Calu3 (cell line): ENCODE results near the gene OR6B1. TPM values are rescaled to one million over a fixed set of nuclear protein-coding genes. Genes with fewer than 3 reads are reported as not detected.

Experiments
- BruUV-seq: library from RNA; stranded (reverse); fragments of 400-500 nt; replicated peaks from 2 replicates; lab custom pipeline; 2021; lab: Mats Ljungman, UMichigan
- CTCF ChIA-PET: fragments of 300-600 bp; sonication (Branson Sonifier 250); formaldehyde crosslinking; loops from one replicate; lab custom pipeline; 2022; ENCODE audit warnings: antibody characterized with exemption; lab: Charles Lee
- DNase-seq: peaks from one replicate; pipeline ENCODE4 v3.0.0; 2022
- H3K27ac Mint-ChIP-seq: one replicate; pipeline ENCODE4 v1.8.0; 2022; ENCODE audit warnings: mixed read lengths; ENCODE audit not compliant: unreplicated experiment
- H3K27me3 Mint-ChIP-seq: one replicate; pipeline ENCODE4 v1.8.0; 2022; ENCODE audit warnings: mixed read lengths; ENCODE audit not compliant: unreplicated experiment
- H3K36me3 Mint-ChIP-seq: one replicate; pipeline ENCODE4 v1.8.0; 2022; ENCODE audit warnings: mild to moderate bottlenecking, moderate library complexity, mixed read lengths; ENCODE audit not compliant: insufficient read depth, unreplicated experiment
- H3K4me1 Mint-ChIP-seq: one replicate; pipeline ENCODE4 v1.8.0; 2022; ENCODE audit warnings: mild to moderate bottlenecking, low read depth, mixed read lengths; ENCODE audit not compliant: unreplicated experiment
- H3K4me3 Mint-ChIP-seq: one replicate; pipeline ENCODE4 v1.8.0; 2022; ENCODE audit warnings: mild to moderate bottlenecking, low read depth, moderate library complexity, mixed read lengths; ENCODE audit not compliant: unreplicated experiment
- H3K9me3 Mint-ChIP-seq: one replicate; pipeline ENCODE4 v1.8.0; 2022; ENCODE audit warnings: low read depth, mixed read lengths; ENCODE audit not compliant: unreplicated experiment
- intact Hi-C: fragments of 100-400 bp; cut with micrococcal nuclease; formaldehyde crosslinking; loops from one replicate; pipeline ENCODE4 v1.10.0; 2022; ENCODE audit not compliant: unreplicated experiment
- total RNA-seq: library from RNA; stranded (reverse); gene quantifications from 2 replicates; pipeline ENCODE4 v1.2.3, GENCODE V29; 2022
- TF ChIP-seq, protein P1 (sequence below): fragments of 200-600 bp; IDR thresholded peaks from one replicate; pipeline ENCODE4 v1.8.0; 2022; ENCODE audit warnings: antibody characterized with exemption; ENCODE audit not compliant: unreplicated experiment

Gene OR6B1
- total RNA-seq, 1 experiment from 2014 or later, result not detected

DNA sequence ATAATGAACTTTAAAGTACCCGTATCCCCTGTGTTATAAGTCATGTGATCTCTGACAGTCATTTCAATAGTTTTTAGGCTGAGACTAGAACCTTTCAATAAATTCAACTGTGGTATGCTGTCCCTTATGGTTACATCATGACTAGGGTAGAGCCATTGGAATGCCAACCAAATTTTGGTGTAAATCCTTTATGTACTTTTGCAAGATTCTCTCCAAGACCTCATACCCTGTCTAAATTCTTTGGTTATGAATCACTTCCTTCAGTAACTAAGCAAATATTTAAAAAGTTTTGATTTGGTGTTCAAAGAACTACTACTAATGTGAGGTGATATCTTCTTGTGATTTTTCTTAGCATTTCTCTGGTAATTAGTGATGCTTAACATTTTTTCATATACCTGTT, 20.8 kb upstream of the OR6B1 start:
- no TSS peak for BruUV-seq
- CTCF ChIA-PET, result interaction anchor here (0.6 kb wide), 1 partner anchor 32 kb away, joined by 5 read pairs; no protein-coding TSS in a partner anchor
- no peaks in the 10 kb centered on the region for H3K36me3 Mint-ChIP-seq
- peaks cover 3% of the 10 kb centered on the region for H3K9me3 Mint-ChIP-seq
- intact Hi-C loops, result no loop called here
- no peaks in the 10 kb centered on the region for H3K27me3 Mint-ChIP-seq
- H3K27ac Mint-ChIP-seq, result no peak overlapping the region
- TF ChIP-seq, protein P1, sequence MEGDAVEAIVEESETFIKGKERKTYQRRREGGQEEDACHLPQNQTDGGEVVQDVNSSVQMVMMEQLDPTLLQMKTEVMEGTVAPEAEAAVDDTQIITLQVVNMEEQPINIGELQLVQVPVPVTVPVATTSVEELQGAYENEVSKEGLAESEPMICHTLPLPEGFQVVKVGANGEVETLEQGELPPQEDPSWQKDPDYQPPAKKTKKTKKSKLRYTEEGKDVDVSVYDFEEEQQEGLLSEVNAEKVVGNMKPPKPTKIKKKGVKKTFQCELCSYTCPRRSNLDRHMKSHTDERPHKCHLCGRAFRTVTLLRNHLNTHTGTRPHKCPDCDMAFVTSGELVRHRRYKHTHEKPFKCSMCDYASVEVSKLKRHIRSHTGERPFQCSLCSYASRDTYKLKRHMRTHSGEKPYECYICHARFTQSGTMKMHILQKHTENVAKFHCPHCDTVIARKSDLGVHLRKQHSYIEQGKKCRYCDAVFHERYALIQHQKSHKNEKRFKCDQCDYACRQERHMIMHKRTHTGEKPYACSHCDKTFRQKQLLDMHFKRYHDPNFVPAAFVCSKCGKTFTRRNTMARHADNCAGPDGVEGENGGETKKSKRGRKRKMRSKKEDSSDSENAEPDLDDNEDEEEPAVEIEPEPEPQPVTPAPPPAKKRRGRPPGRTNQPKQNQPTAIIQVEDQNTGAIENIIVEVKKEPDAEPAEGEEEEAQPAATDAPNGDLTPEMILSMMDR, result no peak
- no peak overlapping the region for H3K4me3 Mint-ChIP-seq
- H3K4me1 Mint-ChIP-seq, result peaks cover 33% of the 10 kb centered on the region
- no peak for DNase-seq

DNA sequence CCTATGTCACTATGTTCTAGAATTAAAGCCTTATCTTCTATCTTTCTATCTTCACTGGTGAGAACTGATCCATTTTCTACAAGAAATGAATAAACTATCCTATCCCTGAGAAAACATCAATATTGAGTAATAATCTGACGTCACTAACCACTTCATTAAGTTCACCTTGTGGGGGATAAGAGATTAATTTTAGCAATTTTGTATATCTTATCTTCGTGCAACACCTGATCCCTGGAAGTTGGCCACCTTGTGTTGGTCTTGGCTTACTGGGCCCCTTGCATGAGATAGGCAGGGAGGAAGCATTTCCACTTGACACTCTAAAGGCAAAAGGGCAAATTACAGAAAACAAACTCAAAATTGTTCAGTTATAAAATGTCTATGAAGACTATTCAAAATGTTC, 20.1 kb upstream of the OR6B1 start:
- TF ChIP-seq, protein P1, result no peak
- no peak for DNase-seq
- Mint-ChIP-seq H3K27ac (peak overlapping the region; percentile 39), H3K27me3 (no peaks in the 10 kb centered on the region), H3K9me3 (peaks cover 3% of the 10 kb centered on the region), H3K36me3 (no peaks in the 10 kb centered on the region), H3K4me1 (peaks cover 27% of the 10 kb centered on the region), H3K4me3 (no peak overlapping the region)
- BruUV-seq, result no TSS peak
- CTCF ChIA-PET, result interaction anchor here (0.6 kb wide), 1 partner anchor 32 kb away, joined by 5 read pairs; no protein-coding TSS in a partner anchor
- intact Hi-C loops, result no loop called here

DNA sequence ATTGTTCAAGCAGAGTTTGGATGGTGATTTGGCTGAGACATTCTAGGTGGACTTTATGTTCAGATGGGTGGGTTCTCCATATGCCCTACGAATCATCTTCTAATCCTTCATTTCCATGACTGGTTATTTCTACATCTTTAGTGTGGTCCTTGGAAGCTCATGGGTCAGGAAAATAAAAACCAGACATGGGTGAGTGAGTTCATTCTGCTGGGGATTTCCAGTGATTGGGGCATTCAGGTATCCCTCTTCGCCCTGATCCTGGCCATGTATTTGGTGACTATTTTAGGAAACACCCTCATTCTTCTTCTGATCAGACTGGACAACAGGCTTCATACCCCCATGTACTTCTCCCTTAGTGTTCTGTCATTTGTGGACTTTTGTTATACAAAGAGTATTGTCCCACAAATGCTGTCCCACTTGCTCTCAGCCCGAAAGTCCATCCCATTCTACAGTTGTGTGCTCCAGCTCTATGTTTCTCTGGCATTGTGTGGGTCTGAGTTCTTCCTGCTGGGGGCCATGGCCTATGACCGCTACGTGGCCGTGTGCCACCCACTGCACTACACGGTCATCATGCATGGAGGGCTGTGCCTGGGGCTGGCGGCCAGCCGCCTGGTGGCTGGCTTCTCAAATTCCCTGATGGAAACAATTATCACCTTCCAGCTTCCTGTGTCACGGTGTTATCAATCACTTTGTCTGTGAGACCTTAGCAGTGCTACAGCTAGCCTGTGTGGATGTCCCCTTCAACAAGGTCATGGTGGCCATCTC, 19.2 kb upstream of the OR6B1 start:
- H3K4me1 Mint-ChIP-seq, result peaks cover 25% of the 10 kb centered on the region
- TF ChIP-seq, protein P1, result no peak
- no peaks in the 10 kb centered on the region for H3K36me3 Mint-ChIP-seq
- H3K27ac Mint-ChIP-seq, result peak overlapping the region; percentile 58
- H3K9me3 Mint-ChIP-seq, result peaks cover 3% of the 10 kb centered on the region
- CTCF ChIA-PET, result no interaction called here
- DNase-seq, result no peak
- no TSS peak for BruUV-seq
- intact Hi-C loops, result no loop called here
- H3K27me3 Mint-ChIP-seq, result no peaks in the 10 kb centered on the region
- no peak overlapping the region for H3K4me3 Mint-ChIP-seq

DNA sequence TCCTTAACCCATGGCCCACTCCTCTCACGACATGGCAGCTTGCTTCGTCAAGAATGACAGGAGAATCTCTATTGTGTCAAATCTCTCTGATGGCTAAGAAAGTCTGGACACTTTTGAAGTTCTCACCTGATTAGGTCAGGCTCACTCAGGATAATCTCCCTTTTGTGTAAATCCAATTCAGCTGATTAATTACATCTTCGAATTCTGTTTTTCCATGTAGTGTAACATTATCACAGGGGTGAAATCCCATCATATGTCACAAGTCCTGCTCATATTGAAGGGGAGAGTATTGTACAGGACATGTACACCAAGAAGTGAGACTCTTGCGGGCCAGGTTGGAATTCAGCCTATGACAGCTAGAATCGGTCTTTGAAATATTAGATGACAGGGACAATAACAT, 16.2 kb upstream of the OR6B1 start:
- Mint-ChIP-seq H3K4me3 (no peak overlapping the region), H3K36me3 (no peaks in the 10 kb centered on the region), H3K27ac (no peak overlapping the region), H3K4me1 (peaks cover 23% of the 10 kb centered on the region), H3K9me3 (peaks cover 3% of the 10 kb centered on the region), H3K27me3 (no peaks in the 10 kb centered on the region)
- TF ChIP-seq, protein P1, result no peak
- no TSS peak for BruUV-seq
- CTCF ChIA-PET, result no interaction called here
- intact Hi-C loops, result no loop called here
- no peak for DNase-seq
